Forelimb muscle (tissue), 1 donor: ENCODE measurements around the gene PAK1IP1. TPM values are rescaled to one million over a fixed set of nuclear protein-coding genes. Genes with fewer than 3 reads are reported as not detected.
"Not testable (repeated sequence)": the region's sequence is repeated elsewhere in the genome, so short reads cannot be mapped to it uniquely, and the experiment has no call there.

Experiments used
- DNase-seq: peaks from one replicate; pipeline ENCODE4 v3.0.0-alpha.2; 2013; ENCODE audit warnings: low read depth
- polyA plus RNA-seq: library from polyadenylated mRNA; unstranded; fragments of 120-200 nt; gene quantifications from one replicate; pipeline ENCODE4 v1.2.1, GENCODE V29; 2013; ENCODE audit not compliant: insufficient read length

The PAK1IP1 gene, protein sequence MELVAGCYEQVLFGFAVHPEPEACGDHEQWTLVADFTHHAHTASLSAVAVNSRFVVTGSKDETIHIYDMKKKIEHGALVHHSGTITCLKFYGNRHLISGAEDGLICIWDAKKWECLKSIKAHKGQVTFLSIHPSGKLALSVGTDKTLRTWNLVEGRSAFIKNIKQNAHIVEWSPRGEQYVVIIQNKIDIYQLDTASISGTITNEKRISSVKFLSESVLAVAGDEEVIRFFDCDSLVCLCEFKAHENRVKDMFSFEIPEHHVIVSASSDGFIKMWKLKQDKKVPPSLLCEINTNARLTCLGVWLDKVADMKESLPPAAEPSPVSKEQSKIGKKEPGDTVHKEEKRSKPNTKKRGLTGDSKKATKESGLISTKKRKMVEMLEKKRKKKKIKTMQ
- 15.8 TPM for polyA plus RNA-seq

DNA sequence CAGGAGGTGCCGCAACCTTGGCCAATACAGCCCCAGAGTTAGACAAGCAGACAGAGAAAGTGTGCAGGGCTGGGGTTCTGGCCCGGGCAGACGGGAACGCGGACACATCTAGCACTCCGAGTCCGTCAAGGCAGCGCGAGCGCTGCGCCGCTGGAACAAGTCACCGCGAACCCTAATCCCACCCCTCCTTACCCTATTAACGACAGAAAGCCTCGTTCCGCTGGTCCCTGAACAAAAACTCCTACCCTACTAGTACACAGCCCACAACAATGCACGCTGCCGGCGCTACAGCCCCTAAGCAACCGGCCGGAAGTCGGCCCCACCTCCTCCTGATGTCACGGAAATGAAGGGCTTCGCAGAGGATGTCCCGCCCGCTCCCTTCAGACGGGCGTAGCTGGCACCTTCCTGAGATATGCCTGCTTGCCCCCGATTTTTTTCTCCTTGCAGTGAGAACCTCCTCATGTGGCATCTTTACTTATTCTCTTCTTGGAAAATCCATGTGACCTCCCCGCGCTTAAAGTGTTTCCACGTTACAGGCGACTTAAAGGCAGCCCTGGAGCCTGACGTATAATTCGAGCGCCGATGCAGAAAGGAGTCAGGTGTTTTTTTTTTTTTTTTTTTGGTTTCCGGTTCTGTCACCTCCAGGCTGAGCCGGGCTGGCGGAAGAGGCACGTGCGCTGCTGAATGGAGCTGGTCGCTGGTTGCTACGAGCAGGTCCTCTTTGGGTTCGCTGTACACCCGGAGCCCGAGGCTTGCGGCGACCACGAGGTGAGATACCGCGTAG, at the start of gene PAK1IP1, which contains the start of gene C6orf52:
Gene PAK1IP1 (plus strand): TSS at position 671 of the 784 bp plus-strand sequence. CDS start 14 bp downstream, at position 685.
Gene C6orf52 (minus strand): TSS at position 315 of the 784 bp plus-strand sequence. CDS start 7,066 bp downstream, outside the sequence.
- DNase-seq = peak; percentile 91

DNA sequence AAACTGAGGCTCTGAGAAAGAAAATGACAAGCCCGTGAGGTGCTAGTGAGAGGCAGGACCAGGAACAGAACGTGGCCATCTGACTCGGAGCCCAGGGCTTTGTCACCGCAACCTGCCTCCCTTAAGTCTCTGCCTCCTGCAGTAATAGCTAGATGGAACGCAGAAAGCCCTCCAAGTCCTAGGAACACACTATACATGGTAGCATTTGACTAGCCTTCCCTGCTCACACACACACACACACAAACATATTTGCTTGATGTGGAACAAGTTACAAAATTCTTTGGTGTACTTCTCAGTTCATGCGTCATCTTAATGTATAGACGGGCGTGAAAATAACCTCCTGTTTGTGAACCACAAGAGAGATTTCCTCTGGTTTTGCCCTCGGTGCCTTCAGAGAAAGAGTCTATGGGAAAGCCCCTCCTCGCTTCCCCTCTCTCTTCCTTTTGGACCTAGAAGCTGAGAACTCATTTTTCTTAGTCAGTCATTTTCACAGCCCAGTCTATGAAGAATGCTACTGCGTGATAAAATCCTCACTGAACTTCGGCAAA, 39.2 kb upstream of the PAK1IP1 start:
- DNase-seq = no peak

DNA sequence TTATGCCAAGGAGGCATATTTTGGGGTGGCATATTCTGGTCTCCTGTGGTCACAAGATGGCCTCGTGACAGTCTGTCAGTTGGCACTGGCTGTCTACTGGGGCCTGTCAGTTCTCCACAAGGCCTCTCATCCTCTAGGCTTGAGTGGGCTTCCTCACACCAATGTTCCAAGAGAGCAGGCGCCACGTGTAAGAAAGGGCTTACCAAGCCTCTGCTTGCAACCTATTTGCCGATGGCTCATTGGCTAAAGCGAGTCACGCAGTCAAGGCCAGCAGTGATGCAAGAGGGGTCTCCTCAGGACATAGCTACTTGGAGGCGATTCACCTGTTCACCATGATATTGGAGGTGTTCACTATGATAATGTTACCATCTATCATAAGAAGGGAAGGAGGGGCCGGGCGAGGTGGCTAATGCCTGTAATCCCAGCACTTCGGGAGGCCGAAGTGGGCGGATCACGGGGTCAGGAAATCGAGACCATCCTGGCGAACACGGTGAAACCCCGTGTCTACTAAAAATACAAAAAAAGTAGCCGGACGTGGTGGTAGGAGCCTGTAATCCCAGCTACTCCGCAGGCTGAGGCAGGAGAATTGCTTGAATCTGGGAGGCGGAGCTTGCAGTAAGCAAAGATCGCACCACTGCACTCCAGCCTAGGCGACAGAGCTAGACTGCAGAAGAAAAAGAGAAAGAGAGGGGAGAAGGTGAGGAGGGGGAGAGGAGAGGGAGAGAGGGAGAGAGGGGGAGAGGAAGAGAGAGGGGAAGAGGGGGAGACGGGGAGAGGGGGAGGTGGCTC, 35.7 kb upstream of the PAK1IP1 start:
- DNase-seq = no peak

DNA sequence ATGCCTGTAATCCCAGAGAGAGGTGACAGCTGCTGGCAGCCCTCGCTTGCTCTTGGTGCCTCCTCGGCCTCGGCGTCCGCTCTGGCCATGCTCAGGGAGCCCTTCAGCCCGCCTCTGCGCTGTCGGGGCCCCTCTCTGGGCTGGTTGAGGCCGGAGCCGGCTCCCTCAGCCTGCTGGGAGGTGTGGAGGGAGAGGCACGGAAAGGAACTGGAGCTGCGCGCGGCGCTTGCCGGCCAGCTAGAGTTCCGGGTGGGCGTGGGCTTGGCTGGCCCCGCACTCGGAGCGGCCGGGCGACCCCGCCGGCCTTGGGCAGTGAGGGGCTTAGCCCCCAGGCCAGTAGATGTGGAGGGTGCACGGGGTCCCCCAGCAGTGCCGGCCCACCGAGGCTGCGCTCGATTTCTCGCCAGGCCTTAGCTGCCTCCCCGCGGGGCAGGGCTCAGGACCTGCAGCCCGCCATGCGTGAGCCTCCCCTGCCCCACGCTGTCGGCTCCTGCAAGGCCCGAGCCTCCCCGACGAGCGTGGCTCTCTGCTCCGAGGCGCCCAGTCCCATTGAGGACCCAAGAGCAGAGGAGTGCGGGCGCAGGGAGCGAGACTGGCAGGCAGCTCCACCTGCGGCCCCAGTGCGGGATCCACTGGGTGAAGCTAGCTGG, 34.9 kb upstream of the PAK1IP1 start:
- DNase-seq = no peak

DNA sequence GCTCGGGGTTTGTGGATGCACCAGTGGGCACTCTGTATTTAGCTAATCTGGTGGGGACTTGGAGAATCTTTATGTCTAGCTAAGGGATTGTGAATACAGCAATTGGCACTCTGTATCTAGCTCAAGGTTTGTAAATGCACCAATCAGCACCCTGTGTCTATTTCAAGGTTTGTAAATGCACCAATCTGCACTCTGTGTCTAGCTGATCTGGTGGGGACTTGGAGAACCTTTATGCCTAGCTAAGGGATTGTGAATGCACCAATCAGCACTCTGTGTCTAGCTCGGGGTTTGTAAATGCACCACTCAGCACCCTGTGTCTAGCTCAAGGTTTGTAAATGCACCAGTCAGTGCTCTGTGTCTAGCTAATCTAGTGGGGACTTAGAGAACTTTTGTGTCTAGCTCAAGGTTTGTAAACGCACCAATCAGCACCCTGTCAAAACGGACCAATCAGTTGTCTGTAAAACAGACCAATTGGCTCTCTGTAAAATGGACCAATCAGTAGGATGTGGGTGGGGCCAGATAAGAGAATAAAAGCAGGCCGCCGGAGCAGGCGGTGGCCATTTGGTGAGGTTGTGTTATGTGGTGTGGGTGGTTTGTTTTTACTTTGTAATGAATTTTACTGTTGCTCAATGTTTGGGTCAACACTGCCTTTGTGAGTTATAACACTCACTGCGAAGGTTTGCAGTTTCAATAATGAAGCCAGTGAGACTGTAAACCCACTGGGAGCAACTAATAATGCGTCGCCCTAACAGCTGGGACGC, 34.2 kb upstream of the PAK1IP1 start:
- DNase-seq = not testable (repeated sequence)

DNA sequence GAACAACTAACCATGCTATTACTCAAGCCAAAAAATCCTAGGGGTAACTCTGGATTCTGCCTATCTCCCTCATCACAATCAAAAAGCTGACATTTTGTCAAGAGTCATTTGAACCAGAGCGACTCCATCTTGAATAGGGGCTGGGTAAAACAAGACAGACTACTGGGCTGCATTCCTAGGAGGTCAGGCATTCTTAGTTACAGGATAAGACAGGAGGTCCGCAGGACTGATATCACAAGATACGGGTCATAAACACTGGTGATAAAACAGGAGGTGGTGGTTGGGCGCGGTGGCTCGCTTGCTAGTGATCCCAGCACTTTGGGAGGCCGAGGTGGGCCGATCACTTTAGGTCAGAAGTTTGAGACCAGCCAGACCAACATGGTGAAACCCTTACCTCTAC, 32.6 kb upstream of the PAK1IP1 start:
- DNase-seq = no peak

DNA sequence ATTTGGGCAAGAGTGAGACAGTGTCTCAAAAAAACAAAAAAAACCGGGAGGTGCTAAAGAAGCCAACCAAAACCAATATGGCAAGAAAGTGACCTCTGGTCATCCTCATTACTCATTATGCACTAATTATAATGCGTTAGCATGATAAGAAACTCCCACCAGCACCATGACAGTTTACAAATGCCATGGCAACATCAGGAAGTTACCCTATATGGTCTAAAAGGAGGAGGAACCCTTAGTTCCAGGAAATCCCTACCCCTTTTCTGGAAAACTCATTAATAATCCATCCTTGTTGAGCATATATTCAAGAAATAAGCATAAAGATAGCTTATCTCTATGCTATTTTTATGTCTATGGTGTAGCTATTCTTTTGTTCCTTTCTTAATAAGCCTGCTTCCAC, 32.0 kb upstream of the PAK1IP1 start:
- DNase-seq = no peak

DNA sequence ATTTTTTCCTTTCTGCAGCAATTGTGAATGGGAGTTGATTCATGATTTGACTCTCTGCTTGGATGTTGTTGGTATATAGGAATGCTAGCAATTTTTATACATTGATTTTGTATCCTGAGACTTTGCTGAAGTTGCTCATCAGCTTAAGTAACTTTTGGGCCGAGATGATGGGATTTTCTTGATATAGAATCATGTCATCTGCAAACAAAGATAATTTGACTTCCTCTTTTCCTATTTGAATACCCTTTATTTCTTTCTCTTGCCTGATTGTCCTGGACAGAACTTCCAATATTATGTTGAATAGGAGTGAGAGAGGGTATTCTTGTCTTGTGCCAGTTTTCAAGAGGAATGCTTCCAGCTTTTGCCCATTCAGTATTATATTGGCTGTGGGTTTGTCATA, 29.2 kb upstream of the PAK1IP1 start:
- not testable (repeated sequence) for DNase-seq

DNA sequence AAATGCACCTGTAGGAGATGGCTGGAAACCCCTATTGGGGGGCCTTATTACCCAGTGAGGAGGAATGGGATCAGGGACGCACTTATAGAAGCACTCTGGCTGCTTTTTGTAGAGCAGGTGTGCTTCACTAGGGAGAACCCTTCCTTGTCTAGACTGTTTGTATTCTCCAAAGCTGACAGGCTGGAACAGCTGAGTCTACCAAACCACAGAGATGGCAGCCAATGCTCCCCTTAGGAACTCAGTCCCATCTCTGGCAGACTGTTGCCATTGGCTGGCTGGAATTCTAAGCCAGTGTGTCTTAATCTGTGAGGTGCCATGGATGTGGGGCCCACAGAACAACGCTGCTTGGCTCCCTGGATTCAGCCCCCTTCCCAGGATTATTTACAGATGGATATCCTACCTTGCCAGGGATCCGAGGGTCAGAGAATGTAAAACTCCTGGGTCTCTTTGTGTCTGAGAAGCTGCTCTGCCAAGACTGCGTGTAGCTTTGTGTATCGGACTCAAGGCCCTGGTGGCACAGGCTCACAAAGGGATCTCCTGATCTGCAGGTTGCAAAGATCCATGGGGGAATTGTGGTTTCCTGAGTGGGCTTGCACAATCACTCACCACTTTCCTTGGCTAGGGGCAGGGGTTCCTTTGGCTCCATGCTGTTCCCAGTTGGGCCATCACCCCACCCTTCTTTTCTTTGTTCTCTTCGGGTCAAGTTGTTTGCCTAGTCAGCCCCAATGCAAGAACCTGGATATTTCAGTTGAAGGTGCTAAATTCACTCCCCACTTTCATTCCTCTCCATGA, 26.4 kb upstream of the PAK1IP1 start:
- DNase-seq = no peak

DNA sequence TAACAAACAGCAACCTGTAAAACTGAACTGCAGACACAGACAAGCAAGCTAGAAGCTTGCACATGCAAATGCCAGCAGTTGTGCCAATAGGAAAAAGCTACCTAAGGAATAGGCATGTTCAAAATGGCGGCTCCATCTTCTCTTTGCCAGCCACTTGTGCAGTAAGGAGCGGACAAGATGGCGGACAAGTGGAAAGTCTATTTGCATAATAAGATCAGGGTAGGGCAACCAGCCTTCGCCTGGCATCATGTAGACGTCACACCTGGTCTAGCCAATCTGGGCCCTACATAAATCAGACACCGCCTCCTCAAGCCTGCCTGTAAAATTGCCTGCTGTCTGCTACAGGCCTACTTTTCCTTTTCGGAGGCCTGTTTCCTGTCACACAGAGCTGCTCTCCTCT, 18.4 kb upstream of the PAK1IP1 start:
- no peak for DNase-seq

DNA sequence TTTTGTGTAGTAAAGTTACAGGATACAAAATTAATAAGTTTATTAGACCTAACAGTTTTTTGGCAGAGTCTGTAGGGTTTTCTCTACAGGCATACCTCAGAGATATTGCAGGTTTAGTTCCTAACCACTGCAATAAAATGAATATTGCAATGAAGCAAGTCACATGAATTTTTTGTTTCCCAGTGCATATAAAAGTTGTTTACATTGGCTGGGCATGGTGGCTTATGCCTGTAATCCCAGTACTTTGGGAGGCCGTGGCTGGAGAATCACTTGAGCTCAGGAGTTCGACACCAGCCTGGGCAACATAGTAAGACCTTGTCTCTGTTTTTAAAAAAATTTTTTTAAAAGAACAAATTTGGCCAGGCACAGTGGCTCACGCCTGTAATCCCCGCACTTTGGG, 16.3 kb upstream of the PAK1IP1 start:
- no peak for DNase-seq

DNA sequence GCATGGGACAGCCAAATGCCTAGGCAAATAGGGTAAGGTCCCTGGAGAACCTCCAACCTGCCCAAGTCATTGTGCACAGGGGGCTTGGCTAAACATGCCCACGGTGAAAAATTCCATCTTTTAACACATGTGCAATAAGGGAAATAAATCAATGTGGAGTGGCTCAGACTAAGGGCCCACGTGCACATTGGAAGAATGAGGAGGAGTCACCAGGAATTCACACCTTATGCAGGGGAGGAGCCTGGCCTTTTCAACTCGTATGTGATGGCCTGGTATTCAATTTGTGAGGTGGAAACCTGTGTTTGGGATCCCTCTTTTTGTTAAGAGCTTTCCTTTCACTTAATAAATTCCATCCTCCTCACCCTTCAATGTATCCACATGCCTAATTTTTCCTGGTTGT, 13.0 kb upstream of the PAK1IP1 start:
- DNase-seq = no peak

DNA sequence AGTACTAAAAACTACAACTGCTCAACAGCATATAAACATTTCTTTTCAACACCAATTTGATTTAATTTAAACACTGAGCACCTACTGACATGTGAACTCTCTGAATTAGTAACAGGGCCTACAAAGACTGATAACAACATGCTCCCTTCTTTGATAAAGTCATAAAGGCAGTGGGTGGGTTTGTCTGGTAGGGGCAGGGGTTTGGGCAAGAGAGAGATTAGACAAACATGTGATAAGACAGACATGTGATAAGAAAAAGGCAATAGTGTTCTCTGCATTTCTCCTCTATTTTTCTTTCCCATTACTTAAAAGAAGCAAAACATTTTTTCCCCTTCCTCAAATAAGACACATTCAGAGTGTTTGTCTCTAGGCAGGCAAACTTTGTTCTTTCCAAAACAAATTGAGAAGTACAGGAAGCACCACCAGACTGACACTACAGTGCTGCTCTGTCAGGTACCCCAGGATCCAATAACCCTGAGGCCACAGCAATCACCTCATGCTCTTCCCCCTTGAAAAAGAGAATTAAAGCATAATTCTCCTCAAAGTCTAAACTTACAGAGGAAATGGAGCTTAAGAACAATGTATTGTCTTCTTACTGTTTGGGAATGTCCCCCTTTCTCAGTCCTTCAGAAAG, 12.3 kb upstream of the PAK1IP1 start:
- DNase-seq = no peak

DNA sequence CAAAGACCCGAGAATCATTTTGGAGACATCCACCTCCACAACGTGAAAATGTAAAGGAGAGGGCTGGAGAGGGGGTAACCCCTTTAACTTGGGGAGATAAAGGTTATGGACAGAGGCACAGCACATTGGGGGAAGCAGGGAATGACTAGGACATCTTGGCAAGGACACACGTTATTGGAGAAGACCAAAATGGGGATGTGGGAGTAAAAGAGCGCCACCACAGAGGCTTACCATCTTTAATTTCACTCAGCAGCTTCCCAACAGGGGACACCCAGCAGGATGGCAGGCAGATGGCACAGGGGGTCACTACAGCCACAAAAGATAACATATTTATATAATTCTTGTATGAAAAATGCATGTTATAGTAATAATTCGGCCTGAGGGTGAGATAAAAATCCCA, 10.2 kb upstream of the PAK1IP1 start:
- DNase-seq = no peak

DNA sequence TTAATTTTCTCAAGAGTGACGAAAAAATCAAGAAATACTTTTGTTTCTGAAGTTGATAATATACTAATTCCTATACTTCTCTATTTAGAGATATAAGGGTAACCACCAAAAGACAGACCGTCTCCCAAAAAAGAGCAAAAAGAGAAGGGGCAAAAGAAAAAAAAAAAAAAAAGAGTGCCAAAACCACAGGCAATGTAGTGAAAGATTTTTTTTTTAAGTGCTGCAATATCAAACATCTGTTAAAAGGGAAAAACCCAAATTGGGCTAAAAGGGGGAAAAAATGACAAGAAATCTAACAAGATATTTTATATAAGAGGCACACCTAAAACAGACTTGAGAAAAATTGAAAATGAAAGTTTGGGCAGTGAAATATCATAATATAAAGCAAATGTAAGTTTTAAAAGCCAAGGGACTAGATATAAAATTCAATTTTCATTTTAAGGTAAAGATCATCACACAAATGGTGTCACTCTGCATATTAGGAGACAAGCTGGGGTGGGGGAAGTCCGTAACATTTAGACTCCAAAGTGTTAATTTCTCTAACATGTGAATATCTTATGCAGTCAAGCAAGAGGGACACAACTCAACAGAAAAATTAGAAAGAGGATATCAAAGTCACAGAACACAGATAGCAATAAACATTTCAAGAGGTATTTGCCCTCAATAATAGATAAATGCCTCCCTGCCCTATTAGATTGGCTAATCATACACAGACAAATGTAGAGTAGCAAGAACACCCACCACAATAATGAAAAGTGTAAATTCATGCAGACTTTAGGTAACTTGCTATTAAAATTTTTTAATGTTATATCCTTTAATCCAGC, 9.5 kb upstream of the PAK1IP1 start:
- DNase-seq = no peak

DNA sequence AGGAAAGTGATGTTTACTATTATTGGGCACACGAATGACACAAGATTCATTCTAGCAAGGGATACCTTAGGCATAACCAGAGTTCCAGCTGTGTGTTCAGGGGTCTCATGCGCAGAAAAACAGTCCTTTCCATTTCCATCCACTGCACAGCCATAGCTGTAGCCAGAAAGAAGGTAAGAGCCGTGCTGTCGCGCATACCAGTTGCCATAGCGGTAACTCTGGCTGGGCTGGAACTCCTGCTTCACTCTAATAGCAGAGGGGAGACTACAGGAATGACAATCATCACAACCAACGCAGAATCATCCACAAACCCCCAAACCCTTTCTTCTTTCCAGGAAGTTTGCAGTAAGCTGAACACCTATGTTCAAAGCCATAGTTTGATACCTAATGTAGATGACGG, 7.9 kb upstream of the PAK1IP1 start:
- no peak for DNase-seq

DNA sequence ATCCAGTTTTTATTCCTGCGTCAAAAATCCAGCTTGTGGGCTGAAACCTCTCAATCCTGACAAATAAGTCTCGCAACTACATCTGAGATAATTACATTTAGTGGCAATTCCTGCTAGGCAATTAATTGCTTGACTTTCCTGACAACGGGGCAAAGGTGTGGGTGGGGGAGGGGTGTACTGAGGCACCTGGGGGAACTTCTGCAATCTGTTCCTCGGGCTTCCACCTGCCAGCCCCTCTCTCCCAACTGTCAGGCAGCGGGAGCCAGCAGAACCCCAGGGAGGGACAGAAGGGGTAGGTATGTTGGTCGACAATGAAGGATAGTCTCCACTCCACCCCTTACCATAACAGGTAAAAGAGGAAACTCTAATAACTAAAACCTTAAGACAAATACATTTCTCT, 7.2 kb upstream of the PAK1IP1 start:
- no peak for DNase-seq
